GM12878 (cell line): ENCODE data around the gene SLCO2A1.

Experiments used
- CTCF ChIP-seq, 3 experiments: IDR thresholded peaks in 2 of 3; conservative IDR thresholded peaks in 1 of 3; 2 replicates each; pipeline ENCODE4 v1.5.1; 2011; ENCODE audit warnings: low read depth in 3 of 3, low read length in 3 of 3, mild to moderate bottlenecking in 3 of 3, control low read depth in 2 of 3, moderate library complexity in 2 of 3, inconsistent platforms in 1 of 3, mixed read lengths in 1 of 3; ENCODE audit not compliant: control insufficient read depth in 2 of 3, insufficient read depth in 1 of 3; ENCODE audit errors: extremely low read depth in 1 of 3
- RFX5 ChIP-seq: IDR thresholded peaks from 2 replicates; pipeline ENCODE4 v1.6.1; 2011; ENCODE audit warnings: low read depth, low read length, improper control_type of control experiment

GRCh38 chr3:133944641-133945380 is 84.9 kb downstream of the SLCO2A1 start:
- TF ChIP-seq CTCF (IDR thresholded peaks at IDR 0.05 in 2 of 3, conservative IDR thresholded peaks at IDR 0.05 in 1 of 3; ENCODE audit: control insufficient read depth in 2 of 3, extremely low read depth in 1 of 3, insufficient read depth in 1 of 3, low read depth in 3 of 3, low read length in 3 of 3) (no peak), RFX5 (no peak)
